Cardiac muscle cell (in vitro differentiated cells and primary cell): ENCODE results near the gene PDE4B. TPM values are rescaled to one million over a fixed set of nuclear protein-coding genes. Genes with fewer than 3 reads are reported as not detected.

Source experiments
- DNase-seq, 2 donors: peaks; one replicate each; pipeline versions ENCODE4 v3.0.0 to v3.0.0-alpha.2; 2010 to 2017; ENCODE audit warnings: low read depth in 1 of 2, low spot score in 1 of 2
- H3K27ac ChIP-seq: fragments of 200-600 bp; sonication (generic); 2 replicates; pipeline ENCODE4 v1.5.1; 2016
- H3K27me3 ChIP-seq: fragments of 200-600 bp; sonication (generic); 2 replicates; pipeline ENCODE4 v1.6.0; 2016; ENCODE audit warnings: control low read depth
- H3K36me3 ChIP-seq: fragments of 200-600 bp; sonication (generic); 2 replicates; pipeline ENCODE4 v1.5.1; 2016; ENCODE audit warnings: control low read depth
- H3K4me1 ChIP-seq: fragments of 200-600 bp; sonication (generic); 2 replicates; pipeline ENCODE4 v1.8.1; 2017; ENCODE audit warnings: low read depth, mild to moderate bottlenecking, mixed run types
- H3K4me3 ChIP-seq: fragments of 200-600 bp; sonication (generic); 2 replicates; pipeline ENCODE4 v1.5.1; 2016; ENCODE audit warnings: mild to moderate bottlenecking
- H3K9me3 ChIP-seq: fragments of 200-600 bp; sonication (generic); 2 replicates; pipeline ENCODE4 v1.5.1; 2017; ENCODE audit warnings: low read depth, mild to moderate bottlenecking, control low read depth
- CTCF ChIP-seq: IDR thresholded peaks from 2 replicates; pipeline ENCODE4 v1.5.1; 2012; ENCODE audit warnings: low read depth, mild to moderate bottlenecking, low read length
- polyA plus RNA-seq: library from polyadenylated mRNA; unstranded; fragments of >200 nt; fragmentation: Nextera tagmentation; extraction: Ambion mirVana; gene quantifications from 2 replicates; pipeline ENCODE4 v1.2.1, GENCODE V29; 2016
- total RNA-seq: library from RNA; depleted of rRNA; stranded (reverse); fragments of >200 nt; gene quantifications from 2 replicates; pipeline ENCODE4 v1.2.3, GENCODE V29; 2016

PDE4B gene
- total and polyA plus RNA-seq, 2 experiments from 2014 or later = 0.65 to 3.9 TPM

GRCh38 chr1:66197120-66197519 lies 404.4 kb downstream of the PDE4B start:
- TF ChIP-seq CTCF = no peak
- no peak for DNase-seq

GRCh38 chr1:66197785-66198184 lies 405.1 kb downstream of the PDE4B start:
- no peak overlapping the region for H3K27ac ChIP-seq
- TF ChIP-seq CTCF = no peak
- H3K27me3 ChIP-seq = no peaks in the 10 kb centered on the region
- H3K4me3 ChIP-seq = no peak overlapping the region
- DNase-seq = peak in 1 of 2 donors; percentile 22
- no peaks in the 10 kb centered on the region for H3K9me3 ChIP-seq
- H3K36me3 ChIP-seq = no peaks in the 10 kb centered on the region
- H3K4me1 ChIP-seq = no peaks in the 10 kb centered on the region

More at GRCh38 chr1:66197120-66197519, 404.4 kb downstream of the PDE4B start:
- Histone ChIP-seq H3K4me1 (no peaks in the 10 kb centered on the region), H3K9me3 (no peaks in the 10 kb centered on the region), H3K27me3 (no peaks in the 10 kb centered on the region), H3K4me3 (no peak overlapping the region), H3K27ac (no peak overlapping the region), H3K36me3 (no peaks in the 10 kb centered on the region)

DNA sequence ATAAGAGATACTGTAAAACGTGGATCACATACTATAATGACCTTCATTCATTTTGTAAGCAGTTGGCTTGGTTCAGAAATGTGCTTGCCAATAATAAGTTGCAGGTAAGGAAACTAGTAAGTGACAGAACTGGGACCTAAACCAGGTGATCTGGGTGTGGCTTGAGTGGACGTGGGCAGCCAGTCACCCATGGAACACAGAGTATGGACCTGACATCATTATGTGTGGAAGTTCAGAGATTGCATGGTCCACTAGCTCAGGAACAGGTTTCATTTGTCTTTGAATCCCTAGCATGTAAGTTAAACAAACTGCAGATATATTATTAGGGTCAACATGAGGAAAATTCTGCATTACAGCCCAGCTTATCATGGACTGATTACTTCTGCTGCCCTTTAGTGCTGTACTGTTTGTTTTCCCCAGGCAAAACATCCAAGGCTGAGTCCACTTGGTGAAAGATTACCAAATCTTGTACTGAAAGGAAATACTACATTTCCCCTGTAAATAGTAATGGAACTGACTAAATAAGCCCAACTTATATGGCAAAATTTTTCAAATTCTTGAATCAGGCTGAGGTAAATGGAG lies 414.0 kb downstream of the PDE4B start:
- no peaks in the 10 kb centered on the region for H3K9me3 ChIP-seq
- H3K4me3 ChIP-seq = no peak overlapping the region
- no peak overlapping the region for H3K27ac ChIP-seq
- DNase-seq = peak in 1 of 2 donors; percentile 19
- no peaks in the 10 kb centered on the region for H3K27me3 ChIP-seq
- H3K36me3 ChIP-seq = no peaks in the 10 kb centered on the region
- no peak for TF ChIP-seq CTCF
- no peaks in the 10 kb centered on the region for H3K4me1 ChIP-seq

DNA sequence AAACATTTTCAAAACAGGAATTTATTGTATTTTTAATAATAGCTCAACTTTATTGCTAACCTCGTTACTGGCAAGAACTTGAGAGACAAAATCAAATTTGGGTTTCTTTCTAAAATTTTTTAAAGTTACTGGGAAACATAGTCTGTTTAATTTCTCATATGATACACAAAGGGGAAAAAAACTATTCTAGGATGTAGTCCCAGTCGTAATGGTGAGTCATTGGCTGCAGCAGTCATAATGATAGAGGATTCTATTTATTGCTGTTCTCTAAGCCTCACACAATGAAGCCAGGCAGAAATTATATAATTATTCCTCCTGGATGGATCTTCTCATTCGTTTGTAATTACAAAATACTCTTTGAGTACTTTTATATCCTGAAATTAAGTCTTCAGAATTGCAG lies 414.8 kb downstream of the PDE4B start:
- H3K4me3 ChIP-seq = no peak overlapping the region
- no peak for TF ChIP-seq CTCF
- no peak overlapping the region for H3K27ac ChIP-seq
- no peaks in the 10 kb centered on the region for H3K4me1 ChIP-seq
- H3K27me3 ChIP-seq = no peaks in the 10 kb centered on the region
- no peaks in the 10 kb centered on the region for H3K9me3 ChIP-seq
- H3K36me3 ChIP-seq = no peaks in the 10 kb centered on the region
- peak in 1 of 2 donors; percentile 41 for DNase-seq

DNA sequence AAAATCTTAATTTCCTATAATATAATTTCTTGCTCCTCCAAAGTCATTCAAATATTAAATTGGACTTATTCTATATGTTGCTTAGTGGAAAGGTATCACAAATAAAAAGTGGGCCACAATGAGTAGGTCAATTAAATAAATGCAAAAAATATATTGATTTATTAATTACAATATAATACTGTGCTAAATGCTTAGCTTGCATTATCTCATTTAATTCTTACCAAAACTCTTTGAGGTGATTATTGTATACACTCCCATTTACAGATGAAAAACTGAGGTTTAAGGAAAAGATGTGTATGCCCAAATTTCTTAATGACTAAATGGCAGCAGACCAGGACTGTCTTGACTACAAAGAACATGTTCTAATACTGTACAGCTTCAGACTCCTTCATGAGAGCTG lies 415.9 kb downstream of the PDE4B start:
- Histone ChIP-seq H3K9me3 (no peaks in the 10 kb centered on the region), H3K4me1 (no peaks in the 10 kb centered on the region), H3K27ac (no peak overlapping the region), H3K4me3 (no peak overlapping the region), H3K36me3 (no peaks in the 10 kb centered on the region), H3K27me3 (no peaks in the 10 kb centered on the region)
- DNase-seq = no peak
- TF ChIP-seq CTCF = no peak
